ENCODE results near the gene PIK3CD. TPM values are rescaled to one million over a fixed set of nuclear protein-coding genes. Genes with fewer than 3 reads are reported as not detected.

The PIK3CD gene
- total RNA-seq, 1 experiment from 2014 or later, result 23.1 TPM

DNA sequence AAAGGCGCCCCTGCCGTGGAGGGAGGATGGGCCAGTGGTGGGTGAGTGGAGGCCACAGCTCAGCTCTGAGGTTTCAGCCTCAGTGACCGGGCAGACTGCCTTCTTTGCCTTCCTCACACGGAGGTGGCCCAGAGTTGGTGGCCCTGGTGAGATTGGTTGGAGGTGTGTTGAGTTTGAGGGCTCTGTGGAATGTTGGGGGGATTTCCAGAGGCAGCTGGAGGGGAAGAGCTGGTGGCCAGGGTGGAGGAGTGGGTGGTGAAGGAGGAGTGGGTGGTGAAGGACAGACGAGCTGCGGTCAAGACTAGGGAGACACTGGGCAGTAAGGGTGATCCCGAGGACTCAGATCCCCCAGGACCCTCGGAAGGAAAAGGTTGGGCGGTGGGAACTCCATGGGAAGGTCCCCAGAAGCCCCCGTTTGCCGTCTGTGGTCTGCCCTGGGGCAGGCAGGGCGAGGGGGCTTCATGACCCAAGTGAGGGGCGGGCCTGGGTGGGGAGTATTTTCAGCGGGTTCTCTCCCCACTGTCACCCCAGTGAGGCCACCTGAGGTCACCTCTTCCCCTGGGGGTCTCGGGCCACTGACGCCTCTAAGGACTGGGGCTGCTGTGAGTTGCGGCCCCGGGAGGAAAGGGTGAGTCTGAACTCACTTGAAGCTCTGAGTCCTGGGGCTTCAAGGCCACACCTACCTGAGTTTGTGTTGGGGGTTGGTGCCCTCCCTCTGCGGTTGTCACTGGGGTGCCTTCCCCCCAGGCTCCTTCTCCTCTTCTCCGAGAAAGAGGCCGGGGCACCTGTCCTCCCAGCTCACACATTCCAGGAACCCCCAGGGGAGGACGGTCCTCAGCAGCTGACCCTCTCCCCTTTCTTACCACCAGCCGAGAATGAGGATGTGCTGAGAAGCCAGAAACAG, 22.7 kb upstream of the PIK3CD start (continued):
- TF ChIP-seq, protein P1, sequence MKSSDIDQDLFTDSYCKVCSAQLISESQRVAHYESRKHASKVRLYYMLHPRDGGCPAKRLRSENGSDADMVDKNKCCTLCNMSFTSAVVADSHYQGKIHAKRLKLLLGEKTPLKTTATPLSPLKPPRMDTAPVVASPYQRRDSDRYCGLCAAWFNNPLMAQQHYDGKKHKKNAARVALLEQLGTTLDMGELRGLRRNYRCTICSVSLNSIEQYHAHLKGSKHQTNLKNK (CRISPR knock-in tag; IDR thresholded peaks at IDR 0.05), result no peak

DNA sequence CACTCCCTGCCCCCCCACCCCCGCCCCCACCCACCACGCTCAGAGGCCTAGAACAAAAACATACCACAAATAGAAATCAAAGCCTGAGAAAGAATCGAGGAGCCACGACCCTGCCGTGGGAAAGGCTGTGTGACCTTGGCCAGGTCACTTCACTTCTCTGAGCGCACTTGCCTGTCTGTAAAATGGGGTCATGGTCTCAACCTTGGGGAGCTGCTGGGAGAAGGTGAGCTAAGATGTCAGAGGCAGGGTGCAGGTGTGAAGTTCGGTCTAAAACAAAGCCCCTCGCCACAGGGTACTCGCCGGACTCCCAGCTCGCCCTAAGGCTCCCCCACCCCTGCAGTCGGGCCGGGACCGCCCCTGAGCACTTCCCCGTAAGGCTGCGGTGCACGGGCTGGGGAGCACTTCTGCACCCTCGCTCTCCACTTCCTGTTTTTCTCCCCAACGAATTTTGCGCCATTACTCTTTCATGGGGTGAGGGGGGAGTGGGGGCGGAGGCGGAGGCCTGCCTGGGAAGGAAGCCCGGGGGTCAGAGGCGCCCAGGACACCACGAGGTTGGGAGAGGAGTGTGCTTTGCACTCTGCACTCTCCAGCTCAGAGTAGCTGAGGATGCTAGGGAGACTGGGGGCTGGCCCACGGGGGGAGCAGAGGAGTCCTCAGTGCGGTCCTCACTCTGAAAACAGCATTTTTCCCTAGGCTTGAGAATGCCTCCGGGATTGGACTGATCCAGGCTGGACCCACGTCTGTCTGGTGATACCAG, 21.9 kb upstream of the PIK3CD start:
- Mint-ChIP-seq H3K27me3 (ENCODE audit: low read depth) (peaks cover 19% of the 10 kb centered on the region), H3K27ac (no peak overlapping the region), H3K4me1 (peaks cover 5% of the 10 kb centered on the region), H3K9me3 (peaks cover 3% of the 10 kb centered on the region), H3K4me3 (no peak overlapping the region), H3K36me3 (no peaks in the 10 kb centered on the region)
- ATAC-seq, result no peak
- CTCF ChIA-PET, result interaction anchor here (0.6 to 6.8 kb wide), 6 partner anchors 14 to 134 kb away, joined by 3 to 73 read pairs (median 16); partner anchors contain the start of gene PIK3CD
- POLR2A ChIA-PET, result no interaction called here
- no peak for DNase-seq (ENCODE audit: low spot score)
- TF ChIP-seq GTF2I (CRISPR knock-in tag; conservative IDR thresholded peaks at IDR 0.05) (peak; percentile 72; the same call in 1 of the 2 replicates), JUN (CRISPR knock-in tag; IDR thresholded peaks at IDR 0.05) (no peak)

DNA sequence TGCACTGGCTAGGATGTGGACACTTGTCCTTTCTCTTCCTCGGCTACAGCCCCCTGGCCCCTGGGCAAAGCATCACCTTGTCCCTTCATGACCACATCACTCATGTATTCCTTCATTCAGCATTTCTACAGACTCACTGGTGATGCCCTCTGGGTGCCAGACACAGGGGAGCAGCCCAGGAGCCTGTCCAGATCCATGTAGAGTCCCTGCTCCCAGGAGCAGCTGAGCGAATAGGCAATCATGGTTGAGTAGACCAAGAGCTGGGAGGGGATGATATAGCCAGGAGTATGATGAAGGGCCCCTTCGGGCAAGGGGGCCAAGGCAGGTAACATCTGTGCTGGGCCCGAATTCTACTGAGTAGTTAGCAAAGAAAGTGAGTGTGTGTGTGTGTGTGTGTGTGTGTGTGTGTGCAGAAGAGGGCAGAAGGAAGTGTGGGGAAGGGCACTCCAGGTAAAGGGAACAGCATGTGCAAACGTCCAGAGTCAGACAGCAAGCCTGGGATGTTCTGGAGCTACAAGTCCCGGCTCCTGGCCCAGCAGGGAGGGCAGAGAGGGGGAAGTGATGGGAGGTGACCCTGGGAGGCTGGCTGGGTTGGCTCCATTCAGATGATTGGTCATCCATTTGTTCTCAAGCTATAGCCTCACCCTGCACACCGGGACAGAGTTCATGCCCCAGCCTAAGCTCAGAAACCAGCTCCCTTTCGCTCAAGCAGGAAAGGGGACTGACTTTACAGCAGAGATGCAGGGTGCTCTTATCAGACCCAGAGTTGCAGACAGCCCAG, 21.0 kb upstream of the PIK3CD start:
- no peak overlapping the region for H3K27ac Mint-ChIP-seq
- CTCF ChIA-PET, result interaction anchor here (1.1 to 6.8 kb wide), 3 partner anchors 15 to 94 kb away, joined by 4 to 73 read pairs (median 5); no protein-coding TSS in a partner anchor
- POLR2A ChIA-PET, result no interaction called here
- TF ChIP-seq GABPB1 (CRISPR knock-in tag; IDR thresholded peaks at IDR 0.05) (no peak), ZNF121 (CRISPR knock-in tag; IDR thresholded peaks at IDR 0.05) (no peak), TEAD1 (CRISPR knock-in tag; IDR thresholded peaks at IDR 0.05) (no peak), MXD4 (CRISPR knock-in tag; IDR thresholded peaks at IDR 0.05; ENCODE audit: borderline replicate concordance) (no peak), ELF4 (CRISPR knock-in tag; IDR thresholded peaks at IDR 0.05; ENCODE audit: low read depth) (no peak), RORB (CRISPR knock-in tag; IDR thresholded peaks at IDR 0.05) (no peak), NR3C1 (CRISPR knock-in tag; conservative IDR thresholded peaks at IDR 0.05; ENCODE audit: low read depth) (no peak), SP1 (CRISPR knock-in tag; conservative IDR thresholded peaks at IDR 0.05) (no peak), JAZF1 (CRISPR knock-in tag; IDR thresholded peaks at IDR 0.05) (no peak)
- TF ChIP-seq, protein P2, sequence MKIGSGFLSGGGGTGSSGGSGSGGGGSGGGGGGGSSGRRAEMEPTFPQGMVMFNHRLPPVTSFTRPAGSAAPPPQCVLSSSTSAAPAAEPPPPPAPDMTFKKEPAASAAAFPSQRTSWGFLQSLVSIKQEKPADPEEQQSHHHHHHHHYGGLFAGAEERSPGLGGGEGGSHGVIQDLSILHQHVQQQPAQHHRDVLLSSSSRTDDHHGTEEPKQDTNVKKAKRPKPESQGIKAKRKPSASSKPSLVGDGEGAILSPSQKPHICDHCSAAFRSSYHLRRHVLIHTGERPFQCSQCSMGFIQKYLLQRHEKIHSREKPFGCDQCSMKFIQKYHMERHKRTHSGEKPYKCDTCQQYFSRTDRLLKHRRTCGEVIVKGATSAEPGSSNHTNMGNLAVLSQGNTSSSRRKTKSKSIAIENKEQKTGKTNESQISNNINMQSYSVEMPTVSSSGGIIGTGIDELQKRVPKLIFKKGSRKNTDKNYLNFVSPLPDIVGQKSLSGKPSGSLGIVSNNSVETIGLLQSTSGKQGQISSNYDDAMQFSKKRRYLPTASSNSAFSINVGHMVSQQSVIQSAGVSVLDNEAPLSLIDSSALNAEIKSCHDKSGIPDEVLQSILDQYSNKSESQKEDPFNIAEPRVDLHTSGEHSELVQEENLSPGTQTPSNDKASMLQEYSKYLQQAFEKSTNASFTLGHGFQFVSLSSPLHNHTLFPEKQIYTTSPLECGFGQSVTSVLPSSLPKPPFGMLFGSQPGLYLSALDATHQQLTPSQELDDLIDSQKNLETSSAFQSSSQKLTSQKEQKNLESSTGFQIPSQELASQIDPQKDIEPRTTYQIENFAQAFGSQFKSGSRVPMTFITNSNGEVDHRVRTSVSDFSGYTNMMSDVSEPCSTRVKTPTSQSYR (CRISPR knock-in tag; IDR thresholded peaks at IDR 0.05), result no peak
- TF ChIP-seq, protein P3, sequence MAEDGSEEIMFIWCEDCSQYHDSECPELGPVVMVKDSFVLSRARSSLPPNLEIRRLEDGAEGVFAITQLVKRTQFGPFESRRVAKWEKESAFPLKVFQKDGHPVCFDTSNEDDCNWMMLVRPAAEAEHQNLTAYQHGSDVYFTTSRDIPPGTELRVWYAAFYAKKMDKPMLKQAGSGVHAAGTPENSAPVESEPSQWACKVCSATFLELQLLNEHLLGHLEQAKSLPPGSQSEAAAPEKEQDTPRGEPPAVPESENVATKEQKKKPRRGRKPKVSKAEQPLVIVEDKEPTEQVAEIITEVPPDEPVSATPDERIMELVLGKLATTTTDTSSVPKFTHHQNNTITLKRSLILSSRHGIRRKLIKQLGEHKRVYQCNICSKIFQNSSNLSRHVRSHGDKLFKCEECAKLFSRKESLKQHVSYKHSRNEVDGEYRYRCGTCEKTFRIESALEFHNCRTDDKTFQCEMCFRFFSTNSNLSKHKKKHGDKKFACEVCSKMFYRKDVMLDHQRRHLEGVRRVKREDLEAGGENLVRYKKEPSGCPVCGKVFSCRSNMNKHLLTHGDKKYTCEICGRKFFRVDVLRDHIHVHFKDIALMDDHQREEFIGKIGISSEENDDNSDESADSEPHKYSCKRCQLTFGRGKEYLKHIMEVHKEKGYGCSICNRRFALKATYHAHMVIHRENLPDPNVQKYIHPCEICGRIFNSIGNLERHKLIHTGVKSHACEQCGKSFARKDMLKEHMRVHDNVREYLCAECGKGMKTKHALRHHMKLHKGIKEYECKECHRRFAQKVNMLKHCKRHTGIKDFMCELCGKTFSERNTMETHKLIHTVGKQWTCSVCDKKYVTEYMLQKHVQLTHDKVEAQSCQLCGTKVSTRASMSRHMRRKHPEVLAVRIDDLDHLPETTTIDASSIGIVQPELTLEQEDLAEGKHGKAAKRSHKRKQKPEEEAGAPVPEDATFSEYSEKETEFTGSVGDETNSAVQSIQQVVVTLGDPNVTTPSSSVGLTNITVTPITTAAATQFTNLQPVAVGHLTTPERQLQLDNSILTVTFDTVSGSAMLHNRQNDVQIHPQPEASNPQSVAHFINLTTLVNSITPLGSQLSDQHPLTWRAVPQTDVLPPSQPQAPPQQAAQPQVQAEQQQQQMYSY (CRISPR knock-in tag; IDR thresholded peaks at IDR 0.05), result no peak
- TF ChIP-seq, protein P4, sequence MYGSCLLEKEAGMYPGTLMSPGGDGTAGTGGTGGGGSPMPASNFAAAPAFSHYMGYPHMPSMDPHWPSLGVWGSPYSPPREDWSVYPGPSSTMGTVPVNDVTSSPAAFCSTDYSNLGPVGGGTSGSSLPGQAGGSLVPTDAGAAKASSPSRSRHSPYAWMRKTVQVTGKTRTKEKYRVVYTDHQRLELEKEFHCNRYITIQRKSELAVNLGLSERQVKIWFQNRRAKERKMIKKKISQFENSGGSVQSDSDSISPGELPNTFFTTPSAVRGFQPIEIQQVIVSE (CRISPR knock-in tag; IDR thresholded peaks at IDR 0.05; ENCODE audit: borderline replicate concordance), result no peak
- TF ChIP-seq, protein P5, sequence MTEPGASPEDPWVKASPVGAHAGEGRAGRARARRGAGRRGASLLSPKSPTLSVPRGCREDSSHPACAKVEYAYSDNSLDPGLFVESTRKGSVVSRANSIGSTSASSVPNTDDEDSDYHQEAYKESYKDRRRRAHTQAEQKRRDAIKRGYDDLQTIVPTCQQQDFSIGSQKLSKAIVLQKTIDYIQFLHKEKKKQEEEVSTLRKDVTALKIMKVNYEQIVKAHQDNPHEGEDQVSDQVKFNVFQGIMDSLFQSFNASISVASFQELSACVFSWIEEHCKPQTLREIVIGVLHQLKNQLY (CRISPR knock-in tag; IDR thresholded peaks at IDR 0.05), result no peak
- TF ChIP-seq, protein P6, sequence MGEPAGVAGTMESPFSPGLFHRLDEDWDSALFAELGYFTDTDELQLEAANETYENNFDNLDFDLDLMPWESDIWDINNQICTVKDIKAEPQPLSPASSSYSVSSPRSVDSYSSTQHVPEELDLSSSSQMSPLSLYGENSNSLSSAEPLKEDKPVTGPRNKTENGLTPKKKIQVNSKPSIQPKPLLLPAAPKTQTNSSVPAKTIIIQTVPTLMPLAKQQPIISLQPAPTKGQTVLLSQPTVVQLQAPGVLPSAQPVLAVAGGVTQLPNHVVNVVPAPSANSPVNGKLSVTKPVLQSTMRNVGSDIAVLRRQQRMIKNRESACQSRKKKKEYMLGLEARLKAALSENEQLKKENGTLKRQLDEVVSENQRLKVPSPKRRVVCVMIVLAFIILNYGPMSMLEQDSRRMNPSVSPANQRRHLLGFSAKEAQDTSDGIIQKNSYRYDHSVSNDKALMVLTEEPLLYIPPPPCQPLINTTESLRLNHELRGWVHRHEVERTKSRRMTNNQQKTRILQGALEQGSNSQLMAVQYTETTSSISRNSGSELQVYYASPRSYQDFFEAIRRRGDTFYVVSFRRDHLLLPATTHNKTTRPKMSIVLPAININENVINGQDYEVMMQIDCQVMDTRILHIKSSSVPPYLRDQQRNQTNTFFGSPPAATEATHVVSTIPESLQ (CRISPR knock-in tag; IDR thresholded peaks at IDR 0.05), result no peak
- TF ChIP-seq, protein P7, sequence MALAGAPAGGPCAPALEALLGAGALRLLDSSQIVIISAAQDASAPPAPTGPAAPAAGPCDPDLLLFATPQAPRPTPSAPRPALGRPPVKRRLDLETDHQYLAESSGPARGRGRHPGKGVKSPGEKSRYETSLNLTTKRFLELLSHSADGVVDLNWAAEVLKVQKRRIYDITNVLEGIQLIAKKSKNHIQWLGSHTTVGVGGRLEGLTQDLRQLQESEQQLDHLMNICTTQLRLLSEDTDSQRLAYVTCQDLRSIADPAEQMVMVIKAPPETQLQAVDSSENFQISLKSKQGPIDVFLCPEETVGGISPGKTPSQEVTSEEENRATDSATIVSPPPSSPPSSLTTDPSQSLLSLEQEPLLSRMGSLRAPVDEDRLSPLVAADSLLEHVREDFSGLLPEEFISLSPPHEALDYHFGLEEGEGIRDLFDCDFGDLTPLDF (CRISPR knock-in tag; IDR thresholded peaks at IDR 0.05), result no peak

More for the DNA sequence above, 21.0 kb upstream of the PIK3CD start:
- Mint-ChIP-seq H3K9me3 (peaks cover 12% of the 10 kb centered on the region), H3K27me3 (ENCODE audit: low read depth) (peaks cover 19% of the 10 kb centered on the region), H3K4me3 (no peak overlapping the region), H3K36me3 (no peaks in the 10 kb centered on the region), H3K4me1 (peaks cover 5% of the 10 kb centered on the region)
- ATAC-seq, result no peak
- DNase-seq (ENCODE audit: low spot score), result no peak
